Measurements from ENCODE around the gene TM9SF3. TPM values are rescaled to one million over a fixed set of nuclear protein-coding genes. Genes with fewer than 3 reads are reported as not detected.

TM9SF3 gene
- total RNA-seq, 6 experiments from 2014 or later: 195 to 235 (median 208) TPM

DNA sequence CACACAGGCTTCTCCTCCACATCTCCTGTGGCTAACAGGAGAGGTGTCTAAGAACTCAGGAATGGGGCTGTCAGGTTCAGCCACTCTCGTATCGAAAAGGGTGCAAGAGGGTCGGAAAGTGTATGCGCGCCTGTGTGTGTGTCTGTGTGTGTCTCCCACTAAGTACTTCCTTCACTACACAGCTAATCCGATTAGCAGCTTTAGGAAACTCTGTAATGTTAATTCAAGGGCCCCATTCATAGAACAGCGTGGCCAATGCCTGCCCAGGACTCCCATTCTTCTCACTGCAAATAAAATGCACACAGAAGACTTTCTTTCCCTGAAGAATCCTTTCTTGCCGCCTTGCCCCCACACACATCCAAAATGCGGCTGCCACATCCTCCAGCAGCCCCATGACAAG, 112.9 kb downstream of the TM9SF3 start:
- Mint-ChIP-seq H3K9me3 (no peaks in the 10 kb centered on the region), H3K27ac (no peak overlapping the region), H3K4me1 (ENCODE audit: low read depth) (no peaks in the 10 kb centered on the region), H3K4me3 (no peak overlapping the region), H3K36me3 (ENCODE audit: low read depth) (no peaks in the 10 kb centered on the region), H3K27me3 (ENCODE audit: insufficient read depth) (peaks cover 26% of the 10 kb centered on the region)
- TF ChIP-seq CTCF (IDR thresholded peaks at IDR 0.05): no peak
- no peak for DNase-seq

DNA sequence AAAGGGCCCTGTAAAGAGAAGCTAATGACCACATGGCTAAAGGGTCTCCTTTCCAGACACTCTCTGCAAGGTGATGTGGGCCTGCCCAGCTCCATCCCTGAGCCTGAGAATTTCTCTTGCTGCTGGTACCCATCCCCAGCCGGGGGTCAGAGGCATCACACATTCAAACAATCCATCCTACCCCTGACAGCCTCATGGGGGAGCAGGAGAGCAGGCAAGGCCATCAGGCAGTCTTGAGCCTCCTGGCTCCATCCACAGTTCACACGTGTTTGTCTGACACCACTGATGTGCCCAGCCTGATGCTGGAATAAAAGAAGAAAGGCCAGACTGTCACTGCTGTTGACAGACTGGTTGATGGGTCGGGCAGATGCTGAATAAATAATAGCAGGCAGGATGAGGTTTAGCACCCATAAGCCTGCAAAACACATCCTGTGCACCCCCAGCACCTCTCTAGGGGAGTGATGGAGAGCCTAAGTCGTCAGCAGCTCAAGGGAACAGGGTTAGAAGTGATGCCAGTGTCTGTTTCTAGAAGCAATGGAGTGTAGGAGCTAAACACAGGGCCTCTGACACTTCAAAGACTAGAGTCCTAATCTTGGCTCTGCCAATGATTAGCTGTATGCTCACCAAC, 116.6 kb downstream of the TM9SF3 start:
- H3K27ac Mint-ChIP-seq: no peak overlapping the region
- no peaks in the 10 kb centered on the region for H3K4me1 Mint-ChIP-seq (ENCODE audit: low read depth)
- H3K36me3 Mint-ChIP-seq (ENCODE audit: low read depth): no peaks in the 10 kb centered on the region
- peaks cover 15% of the 10 kb centered on the region for H3K27me3 Mint-ChIP-seq (ENCODE audit: insufficient read depth)
- no peaks in the 10 kb centered on the region for H3K9me3 Mint-ChIP-seq
- TF ChIP-seq CTCF (IDR thresholded peaks at IDR 0.05): peak; percentile 68
- DNase-seq: peak; percentile 6
- no peak overlapping the region for H3K4me3 Mint-ChIP-seq

GRCh38 chr10:96468845-96469244, 118.0 kb downstream of the TM9SF3 start:
- H3K4me3 Mint-ChIP-seq: no peak overlapping the region
- H3K27me3 Mint-ChIP-seq (ENCODE audit: insufficient read depth): peaks cover 12% of the 10 kb centered on the region
- H3K27ac Mint-ChIP-seq: no peak overlapping the region
- DNase-seq: no peak
- no peaks in the 10 kb centered on the region for H3K9me3 Mint-ChIP-seq
- H3K36me3 Mint-ChIP-seq (ENCODE audit: low read depth): no peaks in the 10 kb centered on the region
- no peak for TF ChIP-seq CTCF (IDR thresholded peaks at IDR 0.05)
- no peaks in the 10 kb centered on the region for H3K4me1 Mint-ChIP-seq (ENCODE audit: low read depth)

Other genes with a start within 250 kb of the TM9SF3 start
- not detected for gene OPALIN, start 228.0 kb downstream of the TM9SF3 start, total RNA-seq (2021; fragmentation: NEBNext Ultra II Directional; extraction: Animal tissue kit (Norgen Biotek cat#: 25700))
- gene TLL2, start 73.1 kb downstream of the TM9SF3 start, total RNA-seq (2021; fragmentation: NEBNext Ultra II Directional; extraction: Animal tissue kit (Norgen Biotek cat#: 25700)): under 1 TPM; 0.08 to 0.45 (median 0.24) TPM
- gene PIK3AP1, start 133.5 kb upstream of the TM9SF3 start, total RNA-seq (2021; fragmentation: NEBNext Ultra II Directional; extraction: Animal tissue kit (Norgen Biotek cat#: 25700)): under 1 TPM in 3 of 6 experiments, not detected in 3; 0.05 TPM
- 10 to 100 TPM; 26.5 to 32.6 (median 29.3) TPM for gene LCOR, start 245.3 kb upstream of the TM9SF3 start, total RNA-seq (2021; fragmentation: NEBNext Ultra II Directional; extraction: Animal tissue kit (Norgen Biotek cat#: 25700))

All from HFFc6 (cell line).